MM.1S (cell line): Measurements from ENCODE around the gene RNF180.
"Not testable (repeated sequence)": the region's sequence is repeated elsewhere in the genome, so short reads cannot be mapped to it uniquely, and the experiment has no call there.

Experiments
- CTCF ChIP-seq: fragments of 300-600 bp; sonication (generic); IDR thresholded peaks from 2 replicates; pipeline ENCODE4 v1.5.1; 2016; ENCODE audit warnings: antibody characterized with exemption, low read length, mixed read lengths
- EZH2 ChIP-seq: fragments of 300-600 bp; sonication (generic); optimal IDR thresholded peaks from 2 replicates; pipeline ENCODE3; 2017; ENCODE audit warnings: low read depth, mild to moderate bottlenecking, antibody characterized with exemption, low read length, mixed read lengths

- TF ChIP-seq EZH2, CTCF: not testable (repeated sequence)
These were observed 122.9 kb downstream of the RNF180 start for GRCh38 chr5:64288496-64288895.
